Astrocyte of the hippocampus (primary cell): ENCODE measurements around the gene ANKS4B.
"Not testable (repeated sequence)": the region's sequence is repeated elsewhere in the genome, so short reads cannot be mapped to it uniquely, and the experiment has no call there.

ENCODE experiments used
- DNase-seq: peaks from one replicate; pipeline ENCODE4 v3.0.0; 2011; ENCODE audit warnings: low read depth, low spot score

The ANKS4B gene

GRCh38 chr16:21262779-21263639, 29.5 kb downstream of the ANKS4B start:
- DNase-seq, result no peak

- peak; percentile 41 for DNase-seq
Measured at GRCh38 chr16:21263640-21264570, 30.4 kb downstream of the ANKS4B start.

- DNase-seq, result peak; percentile 3
Measured at GRCh38 chr16:21264571-21265036, 31.1 kb downstream of the ANKS4B start.

GRCh38 chr16:21265104-21265837, 31.8 kb downstream of the ANKS4B start:
- no peak for DNase-seq

GRCh38 chr16:21267298-21267697, 33.8 kb downstream of the ANKS4B start:
- DNase-seq, result no peak

GRCh38 chr16:21268236-21268635, 34.7 kb downstream of the ANKS4B start:
- no peak for DNase-seq

GRCh38 chr16:21272253-21272652, 38.8 kb downstream of the ANKS4B start:
- DNase-seq, result no peak

GRCh38 chr16:21272763-21273162, 39.3 kb downstream of the ANKS4B start:
- DNase-seq, result not testable (repeated sequence)

GRCh38 chr16:21274172-21274726, 40.8 kb downstream of the ANKS4B start:
- no peak for DNase-seq

- no peak for DNase-seq
Measured at GRCh38 chr16:21275529-21275928, 42.0 kb downstream of the ANKS4B start.

- no peak for DNase-seq
Measured at GRCh38 chr16:21276090-21276489, 42.6 kb downstream of the ANKS4B start.

- DNase-seq, result no peak
Measured at GRCh38 chr16:21277045-21277926, 43.8 kb downstream of the ANKS4B start.

- peak; percentile 64 for DNase-seq
Measured at GRCh38 chr16:21277927-21278706, 44.6 kb downstream of the ANKS4B start, which contains the start of gene CRYM. CRYM (minus strand) TSS chr16:21278290; CDS start chr16:21278251, 39 bp downstream.

- DNase-seq, result no peak
Measured at GRCh38 chr16:21279501-21279900, 46.0 kb downstream of the ANKS4B start.

- no peak for DNase-seq
Measured at GRCh38 chr16:21281698-21282389, 48.3 kb downstream of the ANKS4B start.

- DNase-seq, result peak; percentile 64
Measured at GRCh38 chr16:21283521-21284289, 50.2 kb downstream of the ANKS4B start.

GRCh38 chr16:21284414-21284813, 50.9 kb downstream of the ANKS4B start:
- DNase-seq, result no peak

GRCh38 chr16:21285314-21285713, 51.8 kb downstream of the ANKS4B start:
- DNase-seq, result no peak
